AG09319 (cell line): ENCODE results near the gene ANKRD44.

Experiments used
- DNase-seq: peaks from one replicate; pipeline ENCODE4 v3.0.0-alpha.2; 2010; ENCODE audit warnings: low read depth; ENCODE audit errors: extremely low read depth
- TF ChIP-seq, protein P1 (sequence below): IDR thresholded peaks from 2 replicates; pipeline ENCODE4 v1.5.1; 2011; ENCODE audit warnings: low read depth, mild to moderate bottlenecking, inconsistent platforms, low read length, moderate library complexity

Gene ANKRD44

DNA sequence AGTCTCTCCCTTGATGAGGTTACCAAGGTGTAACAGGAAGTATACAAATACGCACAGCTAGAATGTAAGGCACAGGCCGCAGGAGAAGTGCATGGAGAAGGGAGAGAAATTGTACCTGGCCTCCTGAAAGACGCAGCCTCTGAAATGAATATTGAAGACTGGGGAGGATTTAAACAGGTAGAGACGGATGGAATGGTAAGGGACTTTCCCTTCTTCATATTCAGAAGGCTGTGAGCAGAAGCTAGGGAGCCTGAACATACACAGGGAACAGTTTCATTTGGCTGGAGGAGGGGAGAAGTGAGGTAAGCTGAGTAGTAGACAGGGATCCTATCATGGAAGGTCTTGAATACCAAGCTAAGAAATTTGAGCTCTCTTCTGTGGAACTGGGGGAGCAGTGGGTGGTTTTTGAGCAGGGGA lies 112.7 kb downstream of the ANKRD44 start:
- TF ChIP-seq, protein P1, sequence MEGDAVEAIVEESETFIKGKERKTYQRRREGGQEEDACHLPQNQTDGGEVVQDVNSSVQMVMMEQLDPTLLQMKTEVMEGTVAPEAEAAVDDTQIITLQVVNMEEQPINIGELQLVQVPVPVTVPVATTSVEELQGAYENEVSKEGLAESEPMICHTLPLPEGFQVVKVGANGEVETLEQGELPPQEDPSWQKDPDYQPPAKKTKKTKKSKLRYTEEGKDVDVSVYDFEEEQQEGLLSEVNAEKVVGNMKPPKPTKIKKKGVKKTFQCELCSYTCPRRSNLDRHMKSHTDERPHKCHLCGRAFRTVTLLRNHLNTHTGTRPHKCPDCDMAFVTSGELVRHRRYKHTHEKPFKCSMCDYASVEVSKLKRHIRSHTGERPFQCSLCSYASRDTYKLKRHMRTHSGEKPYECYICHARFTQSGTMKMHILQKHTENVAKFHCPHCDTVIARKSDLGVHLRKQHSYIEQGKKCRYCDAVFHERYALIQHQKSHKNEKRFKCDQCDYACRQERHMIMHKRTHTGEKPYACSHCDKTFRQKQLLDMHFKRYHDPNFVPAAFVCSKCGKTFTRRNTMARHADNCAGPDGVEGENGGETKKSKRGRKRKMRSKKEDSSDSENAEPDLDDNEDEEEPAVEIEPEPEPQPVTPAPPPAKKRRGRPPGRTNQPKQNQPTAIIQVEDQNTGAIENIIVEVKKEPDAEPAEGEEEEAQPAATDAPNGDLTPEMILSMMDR, result no peak
- DNase-seq, result no peak

DNA sequence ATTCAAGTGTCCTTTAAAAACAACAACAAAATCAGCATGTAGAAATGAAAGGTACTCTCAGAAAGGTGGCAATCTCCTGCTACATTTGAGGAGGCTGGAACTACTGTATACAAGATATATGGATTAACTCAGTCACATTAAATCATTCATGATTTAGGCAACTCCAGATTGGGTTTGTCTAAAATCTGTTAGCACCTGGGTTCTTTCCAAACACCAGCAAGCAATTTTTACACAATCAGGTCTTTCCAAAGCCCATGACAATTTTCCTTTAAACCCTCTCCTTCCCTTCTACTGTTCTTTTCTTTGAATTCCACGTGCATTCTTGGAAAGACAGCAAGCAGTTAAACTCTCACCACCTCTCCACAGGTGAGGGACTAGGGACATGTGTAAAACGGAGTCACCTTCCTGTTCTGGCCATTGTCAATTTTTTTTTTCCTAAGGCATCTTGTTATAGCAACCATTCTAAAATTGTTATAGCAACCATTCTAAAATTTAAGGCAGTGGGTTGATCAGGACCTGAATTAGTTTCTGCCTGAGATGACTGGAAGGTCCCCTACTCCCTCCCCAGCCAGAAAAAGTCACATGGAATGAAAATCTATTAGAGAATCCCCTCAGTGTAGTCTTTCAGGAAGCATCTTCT lies 113.9 kb downstream of the ANKRD44 start:
- TF ChIP-seq, protein P1, result no peak
- DNase-seq, result no peak

DNA sequence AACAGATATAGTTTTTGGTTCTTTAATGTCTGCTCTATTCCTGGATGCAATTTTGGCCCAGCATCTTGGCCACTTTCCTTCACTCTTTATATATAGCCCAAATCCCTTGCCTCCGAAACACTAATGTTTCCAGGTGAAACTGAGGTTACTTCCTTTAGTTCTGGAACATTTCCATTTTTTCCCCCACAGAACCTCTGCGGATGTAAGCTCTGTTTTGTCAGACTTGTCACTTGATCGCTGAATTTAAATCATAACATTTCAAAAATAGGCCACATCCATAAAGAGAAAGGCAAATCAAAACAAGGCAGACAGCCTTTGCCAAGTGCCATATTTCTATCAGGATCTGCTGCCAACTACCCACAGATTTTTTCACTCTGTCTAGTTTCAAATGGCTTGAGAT lies 115.1 kb downstream of the ANKRD44 start:
- DNase-seq, result no peak
- TF ChIP-seq, protein P1, result no peak

DNA sequence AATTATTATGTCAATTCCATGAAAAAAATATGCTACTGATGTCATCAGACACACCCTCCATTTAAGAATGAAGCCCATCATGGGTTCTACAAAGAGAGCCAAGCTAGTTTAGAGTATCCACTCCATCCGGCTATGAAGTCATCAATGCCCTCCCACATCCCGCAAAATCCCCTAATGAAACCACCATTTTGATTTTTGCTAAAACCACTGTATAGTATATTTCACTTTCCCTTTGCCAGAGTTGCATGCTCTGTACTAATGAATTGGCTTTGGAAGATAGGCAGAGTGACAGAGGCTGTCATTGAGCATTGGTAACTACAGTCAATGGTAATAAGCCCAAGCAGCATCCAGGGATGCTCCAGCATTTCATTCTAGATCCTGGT lies 118.6 kb downstream of the ANKRD44 start:
- no peak for DNase-seq
- TF ChIP-seq, protein P1, result no peak

DNA sequence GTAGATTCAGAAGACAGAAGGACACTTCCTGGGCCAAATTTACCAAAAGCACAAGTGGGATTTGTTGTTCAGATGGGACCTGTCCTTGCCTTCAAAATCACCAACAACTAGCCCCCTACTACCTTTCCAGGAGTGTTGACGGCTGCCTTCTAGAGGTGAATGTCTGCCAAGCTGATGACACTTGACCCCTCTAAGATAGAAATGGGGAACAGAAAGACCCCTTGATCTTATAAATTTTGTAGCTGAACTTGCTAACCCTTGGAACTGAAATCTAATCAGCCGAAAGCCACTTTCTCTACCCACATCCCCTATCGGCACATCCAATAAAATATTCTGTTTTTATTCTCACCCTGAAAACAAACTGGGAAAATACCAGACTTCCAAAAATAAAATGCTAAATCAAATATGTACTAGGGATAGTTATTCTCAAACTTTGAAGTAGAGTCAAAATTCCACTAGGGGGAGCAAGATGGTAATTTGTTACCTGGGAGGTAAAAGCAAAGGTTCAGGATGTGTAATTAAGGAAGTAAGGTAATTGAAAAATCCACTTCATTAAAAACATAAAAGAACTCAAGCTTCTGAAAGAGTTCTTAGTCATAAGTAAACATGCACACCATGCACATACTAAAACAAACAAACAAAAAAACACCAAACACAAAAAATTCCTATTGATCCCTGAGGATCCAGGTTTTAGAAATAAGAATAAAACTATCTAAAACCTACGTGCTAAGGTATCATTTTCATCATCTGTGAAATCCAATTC lies 119.2 kb downstream of the ANKRD44 start:
- no peak for DNase-seq
- TF ChIP-seq, protein P1, result peak; percentile 60

DNA sequence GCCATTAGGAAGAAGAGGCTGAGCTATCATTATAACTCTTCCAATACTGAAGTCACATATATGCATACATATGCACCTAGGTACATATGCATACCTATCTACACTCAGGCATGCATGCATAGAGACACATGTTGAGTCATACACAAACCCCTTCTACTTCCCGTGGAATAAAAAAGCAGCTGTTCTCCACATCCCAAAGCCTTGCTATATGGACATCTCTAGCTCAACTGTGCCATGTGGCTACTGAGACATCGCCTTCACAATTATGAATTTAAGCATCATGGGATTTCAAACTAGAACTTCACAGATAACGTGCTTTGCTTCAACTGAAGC lies 120.5 kb downstream of the ANKRD44 start:
- DNase-seq, result no peak
- TF ChIP-seq, protein P1, result no peak

DNA sequence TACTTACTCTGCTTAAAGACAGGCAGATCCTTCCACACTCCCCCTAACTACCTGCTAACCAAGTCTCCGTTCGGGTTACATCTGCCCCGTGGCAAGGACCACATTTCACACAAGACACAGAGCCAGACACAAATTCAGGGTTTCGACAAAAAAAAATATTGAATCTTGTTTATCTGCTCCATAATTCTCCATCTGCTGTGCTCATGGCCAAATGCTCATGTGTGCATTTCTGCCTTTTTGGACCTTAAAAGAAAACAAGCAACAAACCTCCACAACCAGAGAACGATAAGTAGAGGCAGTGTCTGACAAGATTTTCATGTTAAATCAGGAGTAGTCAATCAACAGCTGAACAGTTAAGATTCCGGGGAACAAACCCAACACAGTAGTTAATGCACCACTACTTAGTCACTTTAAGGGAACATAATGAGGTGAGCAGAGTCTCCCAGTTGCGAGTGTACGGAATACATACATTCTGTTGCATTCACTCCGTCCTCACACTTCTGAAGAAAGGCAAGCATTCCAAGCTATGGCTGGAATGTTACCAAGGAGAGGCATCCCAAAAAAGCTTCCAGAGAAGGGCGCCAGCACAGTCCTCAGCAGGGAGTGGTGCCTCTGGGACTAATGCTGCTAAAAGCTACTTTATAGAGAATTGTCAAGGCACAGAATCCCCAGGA lies 121.0 kb downstream of the ANKRD44 start:
- no peak for DNase-seq
- TF ChIP-seq, protein P1, result no peak
